ENCODE data around the gene KCNMB1. TPM values are rescaled to one million over a fixed set of nuclear protein-coding genes. Genes with fewer than 3 reads are reported as not detected.

The KCNMB1 gene
- total RNA-seq, 6 experiments from 2014 or later = 0.10 to 0.27 (median 0.25) TPM; not detected in 1

GRCh38 chr5:170404398-170404797 is 15.2 kb upstream of the KCNMB1 start:
- H3K36me3 ChIP-seq = no peaks in the 10 kb centered on the region
- WGBS (ENCODE audit: insufficient coverage, low coverage, low lambda C conversion rate, missing lambda C conversion rate) = 51% methylated on average over 2 of the region's 2 CpGs
- no peak overlapping the region for H3K4me3 ChIP-seq
- no peaks in the 10 kb centered on the region for H3K9me3 ChIP-seq
- intact Hi-C loops (cut with DNase I) = loop anchor here in 1 of 2 donors (5.0 kb wide), 1 partner anchor 127 kb away; no protein-coding TSS in a partner anchor
- peak; percentile 54 to 81 (median 66) for ATAC-seq
- no peaks in the 10 kb centered on the region for H3K4me1 ChIP-seq
- no peak for DNase-seq
- no peak overlapping the region for H3K27ac ChIP-seq
- no peak for TF ChIP-seq CTCF (IDR thresholded peaks at IDR 0.05)
- TF ChIP-seq POLR2A (IDR thresholded peaks at IDR 0.05) = no peak
- H3K27me3 ChIP-seq = no peaks in the 10 kb centered on the region

- H3K4me3 ChIP-seq = no peak overlapping the region
- ATAC-seq (no peak), DNase-seq (no peak)
- 76% methylated on average over 4 of the region's 4 CpGs for whole genome bisulfite sequencing (ENCODE audit: insufficient coverage, low coverage, low lambda C conversion rate, missing lambda C conversion rate)
- no peaks in the 10 kb centered on the region for H3K27me3 ChIP-seq
- no peaks in the 10 kb centered on the region for H3K36me3 ChIP-seq
- no peak for TF ChIP-seq POLR2A (IDR thresholded peaks at IDR 0.05)
- TF ChIP-seq CTCF (IDR thresholded peaks at IDR 0.05) = no peak
- H3K9me3 ChIP-seq = no peaks in the 10 kb centered on the region
- no peaks in the 10 kb centered on the region for H3K4me1 ChIP-seq
- no peak overlapping the region for H3K27ac ChIP-seq
- intact Hi-C loops (cut with DNase I) = loop anchor here in 1 of 2 donors (5.0 kb wide), 1 partner anchor 126 kb away; no protein-coding TSS in a partner anchor
These were observed 14.5 kb upstream of the KCNMB1 start for GRCh38 chr5:170403675-170404074.

- 50% methylated on average over 1 of the region's 2 CpGs for WGBS (ENCODE audit: insufficient coverage, low coverage, low lambda C conversion rate, missing lambda C conversion rate)
- TF ChIP-seq POLR2A (IDR thresholded peaks at IDR 0.05) (no peak), CTCF (IDR thresholded peaks at IDR 0.05) (no peak)
- H3K4me1 ChIP-seq = no peaks in the 10 kb centered on the region
- DNase-seq (no peak), ATAC-seq (no peak)
- no peak overlapping the region for H3K4me3 ChIP-seq
- no peak overlapping the region for H3K27ac ChIP-seq
- intact Hi-C loops (cut with DNase I) = loop anchor here in 1 of 2 donors (5.0 kb wide), 1 partner anchor 125 kb away; no protein-coding TSS in a partner anchor
- H3K36me3 ChIP-seq = no peaks in the 10 kb centered on the region
- H3K9me3 ChIP-seq = no peaks in the 10 kb centered on the region
- no peaks in the 10 kb centered on the region for H3K27me3 ChIP-seq
These were observed 13.3 kb upstream of the KCNMB1 start for GRCh38 chr5:170402508-170402907.

GRCh38 chr5:170397059-170397458 is 7.9 kb upstream of the KCNMB1 start:
- H3K4me1 ChIP-seq = no peaks in the 10 kb centered on the region
- ATAC-seq = no peak
- no peaks in the 10 kb centered on the region for H3K36me3 ChIP-seq
- H3K4me3 ChIP-seq = no peak overlapping the region
- 66% methylated on average over 2 of the region's 2 CpGs for WGBS (ENCODE audit: insufficient coverage, low coverage, low lambda C conversion rate, missing lambda C conversion rate)
- H3K27me3 ChIP-seq = no peaks in the 10 kb centered on the region
- TF ChIP-seq POLR2A (IDR thresholded peaks at IDR 0.05) (no peak), CTCF (IDR thresholded peaks at IDR 0.05) (no peak)
- no peak for DNase-seq
- no peak overlapping the region for H3K27ac ChIP-seq
- no peaks in the 10 kb centered on the region for H3K9me3 ChIP-seq
- intact Hi-C loops (cut with DNase I) = no loop called here

- Histone ChIP-seq H3K27me3 (no peaks in the 10 kb centered on the region), H3K4me3 (no peak overlapping the region), H3K4me1 (no peaks in the 10 kb centered on the region), H3K27ac (no peak overlapping the region), H3K36me3 (no peaks in the 10 kb centered on the region), H3K9me3 (no peaks in the 10 kb centered on the region)
- WGBS (ENCODE audit: insufficient coverage, low coverage, low lambda C conversion rate, missing lambda C conversion rate) = 55% methylated on average over 8 of the region's 8 CpGs
- DNase-seq (peak in 1 of 3 donors; percentile 31), ATAC-seq (peak; percentile 30 to 56 (median 49))
- intact Hi-C loops (cut with DNase I) = no loop called here
- no peak for TF ChIP-seq POLR2A (IDR thresholded peaks at IDR 0.05)
These were observed 4.8 kb upstream of the KCNMB1 start for GRCh38 chr5:170393958-170394357.
